Stimulated activated CD4-positive, alpha-beta T cell treated with anti-CD3 and anti-CD28 coated beads, Interleukin-2, amount 100 ng/mL, for 4 hours (primary cell): ENCODE results near the gene PMP22.

Source experiments
- DNase-seq: peaks from one replicate; pipeline ENCODE4 v3.0.0-alpha.2; 2020; ENCODE audit warnings: low read depth

Gene PMP22

DNA sequence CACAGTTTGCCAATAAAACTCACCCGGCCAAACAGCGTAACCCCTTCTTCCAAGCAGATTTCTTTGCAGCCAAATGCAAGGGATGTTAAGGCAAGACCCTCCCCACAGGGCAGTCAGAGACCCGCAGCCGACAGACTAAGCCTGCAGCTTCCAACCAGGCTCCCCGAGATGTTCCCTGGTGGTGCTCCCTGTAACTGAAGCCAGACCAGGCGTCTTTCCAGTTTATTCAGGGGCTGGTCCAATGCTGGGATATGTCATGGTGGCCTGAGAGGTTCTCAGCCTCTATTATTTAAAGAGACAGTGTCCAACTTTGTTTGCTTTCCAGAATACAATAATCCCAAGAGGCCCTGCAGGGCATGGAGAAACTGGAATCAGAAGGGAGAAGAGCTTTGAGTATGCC lies at the start of gene PMP22:
Gene PMP22, minus strand, starts transcription at position 196 of the 400 bp plus-strand sequence. CDS start 4,599 bp downstream, outside the sequence.
- no peak for DNase-seq

- DNase-seq = no peak
Measured at GRCh38 chr17:15311996-15312395, 46.9 kb upstream of the PMP22 start.

GRCh38 chr17:15309793-15310192 lies 44.7 kb upstream of the PMP22 start:
- DNase-seq = no peak

DNA sequence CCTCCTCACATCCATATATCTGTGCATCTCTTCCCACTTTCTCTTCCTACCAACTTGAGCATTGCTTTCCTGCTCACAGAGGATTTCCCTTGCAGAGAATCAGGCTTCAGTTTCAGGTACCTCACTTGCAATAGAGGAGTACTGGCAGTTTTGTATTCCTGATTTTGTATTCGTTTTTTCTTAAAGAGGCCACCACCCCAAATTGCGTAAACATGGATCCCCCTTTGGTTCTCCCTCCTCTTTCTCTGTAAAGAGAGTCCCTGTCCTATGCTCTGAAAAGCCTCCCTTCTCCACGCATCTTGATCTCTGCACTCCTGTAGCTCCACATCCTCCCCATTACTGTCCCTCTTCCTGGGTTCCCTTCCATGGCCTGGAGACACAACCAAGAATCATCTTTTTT lies 44.1 kb upstream of the PMP22 start:
- DNase-seq = no peak

DNA sequence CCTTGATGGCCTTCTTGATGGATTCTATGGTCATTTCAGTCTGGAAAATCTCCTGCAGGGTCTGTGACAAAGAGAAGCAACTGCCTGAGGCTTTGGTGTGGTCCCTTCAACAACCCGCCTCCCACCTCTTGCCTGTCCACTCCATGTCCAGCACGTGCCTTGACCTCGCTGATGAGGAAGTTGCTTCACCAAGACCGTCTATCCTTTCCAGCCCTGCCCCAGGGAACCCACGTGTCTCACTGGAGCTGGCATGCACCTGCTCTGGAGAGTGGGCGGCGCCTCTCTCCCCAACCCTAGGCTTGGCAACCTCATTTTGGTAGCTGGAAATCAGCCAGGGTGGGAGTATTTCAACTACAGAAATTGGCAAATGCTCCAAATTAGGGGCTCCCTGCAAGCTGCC lies 43.6 kb upstream of the PMP22 start:
- DNase-seq = no peak

- DNase-seq = no peak
Measured at GRCh38 chr17:15307710-15308111, 42.6 kb upstream of the PMP22 start.

DNA sequence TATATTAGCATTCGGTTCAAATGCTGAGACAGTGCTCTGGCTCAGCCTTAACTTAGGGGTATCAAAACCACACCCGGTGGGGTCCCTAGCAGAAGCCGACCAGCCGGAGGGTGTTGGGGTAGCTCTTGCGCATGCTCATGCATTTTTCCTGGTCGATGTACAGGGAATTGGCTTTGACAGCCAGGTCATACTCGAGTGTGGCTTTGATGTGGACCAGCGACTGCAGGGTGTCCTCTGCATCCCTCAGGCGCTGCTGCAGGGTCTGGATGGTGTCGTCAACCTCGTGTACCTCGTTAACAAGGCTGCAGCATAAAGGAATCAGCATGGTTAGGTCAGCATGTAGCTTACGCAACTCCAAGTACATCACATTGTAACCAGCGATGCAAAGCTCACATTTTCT lies 38.7 kb upstream of the PMP22 start:
- DNase-seq = no peak

GRCh38 chr17:15303268-15303667 lies 38.1 kb upstream of the PMP22 start:
- no peak for DNase-seq

GRCh38 chr17:15301845-15302244 lies 36.7 kb upstream of the PMP22 start:
- no peak for DNase-seq

- no peak for DNase-seq
Measured at GRCh38 chr17:15298176-15298575, 33.0 kb upstream of the PMP22 start.

- no peak for DNase-seq
Measured at GRCh38 chr17:15293558-15293957, 28.4 kb upstream of the PMP22 start.

DNA sequence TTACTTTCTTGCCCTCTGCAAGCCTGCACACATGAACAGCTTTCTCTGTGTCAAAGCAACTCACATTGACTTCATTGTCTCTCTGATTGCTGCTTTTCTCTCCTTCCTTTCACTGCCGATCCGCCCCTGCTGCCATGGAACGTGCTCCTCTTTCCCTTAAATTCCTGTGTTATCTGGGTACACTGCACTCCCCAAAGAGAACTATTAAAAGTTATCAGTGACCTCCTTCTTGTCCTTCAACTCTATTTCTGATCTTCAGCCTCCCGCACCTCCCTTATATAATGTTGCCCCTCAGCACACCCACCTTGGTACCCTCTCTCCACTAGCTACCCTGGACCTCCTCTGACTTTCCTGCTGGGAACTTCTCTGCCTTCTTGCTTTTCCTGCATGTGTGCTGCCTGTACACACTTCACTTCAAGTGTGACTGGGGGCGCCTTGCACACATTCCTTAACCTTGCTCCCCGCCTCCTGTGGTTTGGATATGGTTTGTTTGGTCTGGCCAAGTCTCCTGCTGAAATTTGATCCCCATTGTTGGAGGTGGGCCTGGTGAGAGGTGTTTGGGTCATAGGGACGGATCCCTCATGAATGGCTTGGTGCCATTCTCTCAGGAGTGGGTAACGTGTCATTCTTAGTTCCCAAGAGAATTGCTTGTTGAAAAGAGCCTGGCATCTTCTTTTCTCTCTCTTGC lies 26.7 kb upstream of the PMP22 start:
- no peak for DNase-seq

GRCh38 chr17:15290605-15291004 lies 25.5 kb upstream of the PMP22 start:
- DNase-seq = no peak

DNA sequence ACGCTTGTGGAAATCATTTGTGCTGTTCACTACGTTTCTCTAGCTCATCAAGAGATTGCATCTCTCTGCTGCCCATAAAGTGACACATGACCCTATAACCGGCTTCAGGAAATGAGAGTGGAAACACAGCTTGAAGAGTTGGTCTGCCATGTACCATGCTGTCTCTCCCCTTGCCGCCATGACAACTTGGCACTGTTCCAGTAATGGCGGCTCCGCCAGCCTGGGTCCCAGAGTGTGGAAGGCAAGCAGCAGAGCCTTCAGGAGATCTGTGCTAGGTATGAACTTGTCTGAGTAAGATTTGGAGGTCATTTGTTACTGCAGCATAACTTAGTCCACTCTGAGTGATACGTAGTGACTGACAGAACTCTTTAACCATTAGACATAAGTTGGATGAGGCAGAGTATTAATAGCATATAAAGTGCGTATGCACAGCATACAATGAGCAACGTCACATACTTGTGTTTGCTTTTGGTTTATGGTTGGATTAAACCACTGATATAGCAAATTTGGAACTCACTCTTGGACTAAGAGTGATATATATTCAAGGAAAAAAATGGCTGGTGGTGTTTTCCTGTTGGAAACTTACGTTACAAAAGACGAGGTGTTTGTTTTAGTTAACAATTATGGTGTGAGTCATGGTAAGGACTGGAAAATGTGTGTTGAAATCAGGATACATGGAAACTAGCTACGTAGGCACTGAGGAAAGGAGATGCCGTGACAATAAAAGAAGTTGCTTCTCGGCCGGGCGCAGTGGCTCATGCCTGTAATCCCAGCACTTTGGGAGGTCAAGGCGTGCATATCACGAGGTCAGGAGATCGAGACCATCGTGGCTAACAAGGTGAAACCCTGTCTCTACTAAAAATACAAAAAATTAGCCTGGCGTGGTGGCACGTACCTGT lies 24.4 kb upstream of the PMP22 start:
- no peak for DNase-seq

DNA sequence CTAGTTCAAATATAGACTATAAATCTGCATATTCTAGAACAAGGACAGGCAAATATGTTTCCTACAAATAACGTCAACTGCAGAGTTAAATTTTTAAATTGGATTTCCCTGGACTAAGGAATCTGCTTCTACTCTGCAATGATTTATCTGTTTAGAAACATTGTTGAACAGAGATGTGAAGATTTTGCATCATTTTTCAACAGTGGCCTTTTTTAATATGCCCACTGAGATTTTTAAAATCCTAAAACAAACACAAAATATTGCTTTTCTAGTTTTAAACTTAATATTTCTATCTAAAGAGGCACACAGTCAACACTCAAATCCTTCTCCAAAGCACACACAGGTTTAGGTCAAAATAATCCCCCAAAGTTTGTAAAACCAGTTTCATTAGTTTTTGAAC lies 23.7 kb upstream of the PMP22 start:
- DNase-seq = no peak

GRCh38 chr17:15287538-15288267 lies 22.6 kb upstream of the PMP22 start:
- DNase-seq = no peak

DNA sequence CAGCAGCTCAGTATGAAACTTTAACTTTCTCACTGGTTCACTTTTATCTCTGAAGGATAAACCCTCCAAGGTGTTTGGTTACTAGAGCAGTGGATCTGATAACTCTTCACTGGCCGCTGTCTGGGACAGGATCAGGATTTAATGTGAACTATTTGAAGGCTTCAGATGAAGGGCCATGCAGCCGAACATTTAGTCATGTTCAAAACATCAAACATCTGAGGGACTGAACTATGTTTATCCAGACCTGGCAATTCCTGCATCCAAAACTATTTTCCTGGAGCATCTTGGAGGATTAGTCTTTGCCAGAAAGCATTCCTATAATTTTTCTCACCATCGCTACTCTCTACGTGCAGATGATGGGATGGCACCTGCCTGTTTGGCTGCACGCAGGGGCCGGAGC lies 20.3 kb upstream of the PMP22 start:
- DNase-seq = no peak

GRCh38 chr17:15284537-15284936 lies 19.4 kb upstream of the PMP22 start:
- DNase-seq = no peak

- no peak for DNase-seq
Measured at GRCh38 chr17:15284107-15284506, 19.0 kb upstream of the PMP22 start.

DNA sequence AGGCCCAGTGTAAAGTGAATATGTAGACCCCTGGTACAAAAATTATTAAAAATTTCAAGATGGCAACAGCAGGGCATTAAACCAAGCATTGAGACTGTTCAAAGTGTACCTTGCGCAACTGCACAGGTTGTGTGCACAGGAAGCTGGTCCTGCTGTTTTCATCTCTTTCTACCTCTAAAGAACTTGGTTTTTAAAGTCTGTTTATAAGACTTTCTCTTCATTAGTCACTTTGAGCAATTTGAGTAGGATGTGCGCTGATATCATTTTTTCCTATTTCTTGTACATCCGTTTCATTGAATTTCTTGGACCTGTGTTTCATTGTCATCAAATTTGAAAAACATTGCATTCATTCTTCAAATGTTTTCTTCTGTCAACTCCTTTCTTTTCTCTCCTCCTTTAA lies 16.8 kb upstream of the PMP22 start:
- no peak for DNase-seq

DNA sequence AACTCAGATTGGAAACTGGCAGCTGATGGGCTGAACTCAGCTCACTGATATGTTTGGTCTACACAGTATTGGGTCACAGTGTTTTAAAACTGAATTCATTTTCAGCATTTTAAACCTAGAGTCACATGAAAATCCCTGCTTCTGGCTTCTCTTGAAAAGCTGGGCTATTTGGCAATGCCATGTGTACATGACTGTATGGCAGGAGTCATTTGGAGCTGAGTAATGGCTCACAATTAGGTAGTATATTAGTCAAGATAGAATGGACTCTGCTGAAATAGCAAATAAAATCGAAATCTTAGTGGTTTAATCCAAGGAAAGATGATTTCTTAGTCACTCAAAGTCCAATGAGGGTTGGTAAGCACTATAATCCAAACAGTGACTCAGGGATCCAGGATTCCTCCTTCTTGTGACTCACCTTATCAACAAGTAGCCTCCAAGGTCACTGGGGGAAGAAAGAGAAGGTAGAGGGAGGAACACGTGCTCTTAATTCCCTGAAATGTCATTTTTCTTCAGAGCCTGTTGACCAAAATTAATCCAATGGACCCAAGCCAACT lies 13.9 kb upstream of the PMP22 start:
- DNase-seq = no peak

DNA sequence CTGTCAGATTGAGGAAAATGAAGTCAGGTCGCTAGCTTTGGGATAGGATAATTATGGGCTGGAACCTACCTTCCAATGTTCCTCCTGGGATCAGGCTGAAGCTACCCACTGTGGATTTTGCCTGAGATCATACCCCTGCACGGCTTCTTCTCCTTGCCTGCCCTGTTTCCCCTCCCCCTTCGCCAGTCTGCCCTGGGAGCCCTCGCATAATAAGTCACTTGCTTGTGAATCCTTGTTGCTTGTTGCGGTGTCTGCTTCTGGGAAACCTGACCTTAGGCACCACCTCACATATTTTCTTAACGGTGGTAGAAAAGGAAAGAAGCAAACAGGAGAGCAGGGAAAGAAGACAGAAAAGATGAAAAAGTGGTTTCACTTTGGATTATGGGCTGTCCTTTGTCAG lies 13.3 kb upstream of the PMP22 start:
- DNase-seq = no peak

GRCh38 chr17:15274017-15274416 lies 8.9 kb upstream of the PMP22 start:
- DNase-seq = no peak
